Erythroblast (primary cell): ENCODE data around the gene ZNF831.

Experiments
- GATA1 ChIP-seq: IDR thresholded peaks from 2 replicates; pipeline ENCODE4 v1.6.1; 2011; ENCODE audit warnings: low read depth, mild to moderate bottlenecking, control low read depth, low read length, moderate library complexity
- POLR2A ChIP-seq: IDR thresholded peaks from 2 replicates; pipeline ENCODE4 v1.6.1; 2011; ENCODE audit warnings: mild to moderate bottlenecking, low read length

- no peak for TF ChIP-seq POLR2A
- no peak for TF ChIP-seq GATA1
Observed at GRCh38 chr20:59291740-59292383, 128.2 kb downstream of the ZNF831 start.
